GM19193 (cell line): ENCODE measurements around the gene BIN1.

ENCODE experiments used
- POLR2A ChIP-seq: IDR thresholded peaks from 4 replicates; pipeline ENCODE4 v1.6.1; 2011; ENCODE audit not compliant: insufficient read depth, insufficient read length; ENCODE audit errors: extremely low read depth

Gene BIN1

DNA sequence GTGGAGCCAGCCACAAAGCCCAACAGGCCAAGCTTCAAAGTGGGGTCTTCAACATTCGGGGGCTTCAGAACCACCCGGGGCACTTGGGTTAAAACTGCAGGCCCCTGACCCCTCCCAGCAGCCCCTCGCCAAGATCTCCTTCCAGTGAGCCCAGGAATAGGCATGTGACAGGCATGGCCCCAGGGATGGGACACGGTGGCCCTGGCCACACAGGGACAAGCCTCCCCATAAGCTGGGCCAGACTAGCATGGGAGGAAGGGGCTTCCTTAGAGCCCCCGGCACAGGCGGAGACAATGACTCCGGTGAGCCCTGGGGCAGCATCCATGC, 52.4 kb downstream of the BIN1 start:
- TF ChIP-seq POLR2A, result no peak

DNA sequence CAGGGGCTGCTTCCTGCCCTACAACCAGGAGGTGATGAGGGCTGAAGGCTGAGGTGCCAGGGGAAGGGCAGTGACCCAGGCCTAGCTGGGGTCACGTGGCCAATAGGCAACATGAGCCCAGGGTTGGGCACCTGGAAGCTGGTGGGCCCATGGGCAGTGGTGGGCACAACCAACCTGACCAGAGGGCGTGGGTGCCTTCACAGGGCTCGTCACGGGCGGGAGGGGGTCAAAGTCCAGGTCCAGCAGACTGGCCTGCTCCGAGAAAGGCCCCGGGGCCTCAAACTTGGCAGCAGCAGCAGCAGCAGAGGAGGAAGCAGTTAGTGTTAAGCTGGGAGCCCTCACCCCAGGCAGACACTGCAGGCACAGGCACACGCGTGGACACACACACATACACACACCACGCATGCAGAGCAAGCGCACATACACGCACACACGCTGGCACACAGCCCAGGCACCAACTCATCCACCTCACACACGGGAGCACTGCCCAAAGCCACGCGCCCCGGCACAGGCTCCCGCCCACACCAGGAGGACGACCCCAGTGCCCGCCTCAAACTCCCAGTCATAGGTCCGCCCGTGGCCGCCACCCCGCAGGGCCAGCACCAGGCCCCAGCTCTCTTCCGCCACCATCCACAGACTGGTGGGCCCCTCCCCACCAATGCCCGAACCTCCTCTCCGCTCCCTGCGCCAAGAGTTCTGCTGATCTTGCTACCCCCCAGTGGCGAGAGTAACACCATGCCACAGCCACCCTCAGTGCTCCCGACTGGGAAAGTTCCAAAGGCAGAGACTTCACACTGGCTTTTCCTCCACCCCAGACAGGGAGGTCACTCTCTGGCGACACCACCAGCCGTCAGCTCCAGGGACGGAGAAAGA, 53.0 kb downstream of the BIN1 start:
- no peak for TF ChIP-seq POLR2A

DNA sequence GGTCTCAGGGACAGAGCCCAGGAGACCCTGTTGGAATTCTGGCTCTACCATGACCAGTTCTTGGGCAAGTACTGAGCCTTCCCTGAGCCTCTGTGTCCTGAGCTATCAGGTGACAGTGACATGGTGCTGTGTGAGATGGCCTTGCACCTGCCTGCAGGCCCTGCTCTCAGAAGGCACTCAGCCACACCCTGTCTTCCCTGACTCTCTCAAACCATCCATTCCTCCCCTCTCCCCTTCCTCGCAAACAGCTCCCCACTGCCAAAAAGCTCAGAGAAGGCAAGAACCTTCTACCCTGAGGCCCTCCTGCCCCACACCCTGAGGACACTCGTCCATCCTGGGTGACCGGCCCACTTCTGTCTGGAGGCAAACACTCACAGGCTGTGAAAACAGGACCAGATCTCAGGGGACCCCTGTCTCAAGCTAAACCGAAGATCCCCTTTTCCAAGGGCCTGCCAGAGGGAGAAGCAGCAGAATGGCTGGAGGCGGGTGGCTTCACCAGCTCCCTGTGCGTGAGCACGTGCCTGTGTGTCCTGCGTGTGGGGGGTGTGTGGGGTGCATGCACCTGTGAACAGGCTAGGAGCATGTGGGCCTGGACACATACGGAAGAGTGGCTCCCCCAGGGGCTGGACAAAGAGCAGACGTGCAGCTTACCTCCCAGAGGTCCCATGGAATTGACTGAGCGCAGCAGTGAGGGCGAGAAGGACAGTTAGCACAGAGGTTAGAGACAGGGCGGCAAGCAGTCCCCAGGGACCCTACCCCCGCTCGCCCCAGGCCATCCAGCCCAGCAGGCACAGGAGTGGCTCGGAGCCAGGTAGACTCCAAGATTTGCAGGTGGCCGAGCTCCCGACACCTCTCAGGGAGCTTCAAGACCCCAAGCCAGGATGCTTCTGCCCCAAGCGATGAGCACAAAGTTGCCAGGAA, 53.9 kb downstream of the BIN1 start:
- TF ChIP-seq POLR2A, result no peak

DNA sequence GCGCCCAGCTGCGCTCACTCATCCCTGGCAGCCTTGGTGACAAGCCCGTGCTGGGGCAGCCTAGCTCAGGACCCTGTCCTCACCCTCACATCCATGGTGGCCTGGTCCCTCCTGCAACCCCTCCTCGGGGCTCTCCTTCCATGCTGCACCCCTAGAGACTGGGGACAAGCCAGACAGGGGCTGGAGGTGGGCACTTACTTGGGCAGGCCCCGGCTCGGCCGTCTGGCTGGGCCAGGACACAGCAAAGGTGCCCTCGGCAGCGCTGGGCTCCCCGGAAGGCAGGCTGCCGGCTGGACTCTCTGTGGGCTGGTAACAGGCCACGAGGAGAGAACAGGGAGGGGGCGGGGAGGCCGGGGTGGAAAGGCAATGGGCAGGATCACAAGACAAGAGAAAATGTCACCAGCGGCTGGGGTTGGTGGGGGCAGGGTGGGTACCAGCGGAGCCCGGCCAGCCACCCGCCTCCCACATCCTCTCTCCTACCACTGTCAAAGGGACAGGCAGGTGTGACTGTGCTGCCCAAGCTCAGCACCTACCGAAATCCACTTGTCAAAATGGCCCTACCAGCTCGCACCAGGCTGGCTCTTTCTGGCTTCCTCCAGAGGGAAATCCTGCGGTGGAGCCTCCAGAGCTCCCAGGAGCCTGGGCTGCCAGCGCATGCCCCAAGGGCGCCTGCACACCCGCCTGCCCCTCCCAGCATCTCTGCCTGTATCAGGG, 54.7 kb downstream of the BIN1 start:
- no peak for TF ChIP-seq POLR2A

DNA sequence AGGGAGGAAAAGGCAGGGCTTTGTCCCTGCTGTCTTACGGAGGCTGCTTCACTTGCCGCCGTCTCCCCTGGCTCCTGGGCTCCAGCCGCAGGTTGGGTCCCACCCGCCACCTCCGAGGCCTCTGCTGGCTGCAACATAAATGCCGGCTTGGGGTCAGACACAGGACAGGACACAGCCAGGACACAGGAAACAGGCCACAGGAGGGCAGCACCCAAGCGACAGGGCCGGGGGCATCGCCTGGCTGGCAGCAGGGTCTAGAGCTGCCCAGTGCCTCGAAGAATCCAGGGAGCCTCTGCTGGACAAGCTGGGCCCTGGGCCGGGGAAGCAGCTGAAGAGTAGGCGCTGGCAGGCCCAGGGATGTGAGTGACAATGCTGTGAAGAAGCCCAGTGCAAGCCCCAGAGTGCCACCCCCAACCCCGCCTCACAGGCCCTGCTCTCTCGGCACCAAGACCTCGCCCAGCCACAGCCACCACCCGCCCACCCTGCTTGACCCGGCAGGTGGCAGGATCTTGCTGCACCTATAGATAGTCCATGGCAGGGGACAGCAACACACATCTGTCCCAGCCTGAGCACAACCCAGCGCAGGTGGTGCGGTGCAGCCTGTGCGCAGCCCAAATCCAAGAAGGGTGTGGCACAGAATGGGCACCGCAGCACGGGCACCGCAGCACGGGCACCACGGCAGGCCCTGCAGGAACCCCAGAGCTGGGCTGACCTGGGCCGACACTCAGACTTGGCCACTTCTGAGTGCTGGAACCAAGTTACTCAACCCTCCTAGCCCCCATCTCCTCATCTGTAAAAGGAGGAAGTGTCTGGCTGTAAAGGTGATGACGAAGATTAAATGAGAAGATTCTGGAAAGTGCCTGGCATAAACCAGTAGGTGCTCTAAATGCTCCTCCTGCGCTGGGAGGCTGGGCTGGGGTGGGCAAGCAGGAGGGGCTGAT, 55.6 kb downstream of the BIN1 start:
- TF ChIP-seq POLR2A, result no peak

DNA sequence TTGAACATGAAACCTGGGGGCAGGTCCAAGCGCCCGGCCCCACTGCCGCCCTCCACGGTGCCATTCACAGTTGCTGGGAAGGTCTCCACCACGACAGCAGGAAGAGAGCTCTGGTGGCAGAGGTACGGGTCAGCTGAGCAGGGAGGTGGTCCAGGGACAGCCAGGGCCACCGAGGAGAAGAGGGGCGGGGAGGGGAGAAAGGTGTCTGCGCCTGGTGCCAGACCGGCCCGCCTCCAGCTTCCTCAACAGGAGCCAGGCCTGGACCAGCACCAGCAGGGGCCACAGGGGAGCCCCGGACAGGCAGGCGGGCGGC, 56.2 kb downstream of the BIN1 start:
- no peak for TF ChIP-seq POLR2A

DNA sequence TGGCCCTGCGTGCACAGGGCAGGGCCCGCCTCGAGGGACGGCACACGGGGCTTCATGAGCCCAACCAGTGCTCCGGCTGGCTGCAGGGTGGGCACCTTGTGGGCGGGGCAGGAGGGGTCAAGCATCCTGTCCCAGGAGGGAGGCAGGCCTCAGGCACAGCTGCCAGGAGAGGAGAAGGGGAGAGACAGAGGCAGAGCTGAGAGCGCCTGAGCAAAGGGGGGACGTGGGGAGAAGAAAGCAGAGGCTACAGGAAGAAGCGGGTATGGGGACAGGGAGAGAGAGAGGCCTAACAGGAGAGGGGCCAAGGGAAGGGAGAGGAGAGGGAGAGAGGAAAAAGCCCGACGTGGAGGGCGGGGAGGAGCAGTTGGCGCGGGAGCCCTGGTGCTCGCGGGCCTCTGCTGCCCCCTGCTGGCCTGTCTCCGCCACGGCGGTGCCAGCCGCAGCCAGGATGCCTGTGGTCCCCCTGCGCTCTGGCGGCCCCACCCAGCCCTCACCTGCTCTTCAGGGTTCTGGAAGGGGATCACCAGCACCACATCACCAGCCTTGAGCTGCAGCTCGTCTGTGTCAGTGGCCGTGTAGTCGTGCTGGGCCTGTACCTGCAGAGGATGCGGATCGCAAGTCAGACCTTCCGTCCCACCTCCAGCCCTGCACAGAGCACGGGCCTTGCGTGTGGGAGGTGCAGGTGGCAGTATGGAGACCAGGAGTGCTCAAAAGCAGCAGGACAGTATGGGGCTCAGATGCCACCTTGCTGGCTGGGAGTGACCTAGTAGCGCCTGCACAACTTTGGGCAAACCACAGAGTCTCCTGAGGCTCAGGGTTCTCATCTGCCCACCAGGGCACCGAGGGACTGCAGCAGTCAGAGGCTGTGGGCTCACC, 56.8 kb downstream of the BIN1 start:
- TF ChIP-seq POLR2A, result no peak

DNA sequence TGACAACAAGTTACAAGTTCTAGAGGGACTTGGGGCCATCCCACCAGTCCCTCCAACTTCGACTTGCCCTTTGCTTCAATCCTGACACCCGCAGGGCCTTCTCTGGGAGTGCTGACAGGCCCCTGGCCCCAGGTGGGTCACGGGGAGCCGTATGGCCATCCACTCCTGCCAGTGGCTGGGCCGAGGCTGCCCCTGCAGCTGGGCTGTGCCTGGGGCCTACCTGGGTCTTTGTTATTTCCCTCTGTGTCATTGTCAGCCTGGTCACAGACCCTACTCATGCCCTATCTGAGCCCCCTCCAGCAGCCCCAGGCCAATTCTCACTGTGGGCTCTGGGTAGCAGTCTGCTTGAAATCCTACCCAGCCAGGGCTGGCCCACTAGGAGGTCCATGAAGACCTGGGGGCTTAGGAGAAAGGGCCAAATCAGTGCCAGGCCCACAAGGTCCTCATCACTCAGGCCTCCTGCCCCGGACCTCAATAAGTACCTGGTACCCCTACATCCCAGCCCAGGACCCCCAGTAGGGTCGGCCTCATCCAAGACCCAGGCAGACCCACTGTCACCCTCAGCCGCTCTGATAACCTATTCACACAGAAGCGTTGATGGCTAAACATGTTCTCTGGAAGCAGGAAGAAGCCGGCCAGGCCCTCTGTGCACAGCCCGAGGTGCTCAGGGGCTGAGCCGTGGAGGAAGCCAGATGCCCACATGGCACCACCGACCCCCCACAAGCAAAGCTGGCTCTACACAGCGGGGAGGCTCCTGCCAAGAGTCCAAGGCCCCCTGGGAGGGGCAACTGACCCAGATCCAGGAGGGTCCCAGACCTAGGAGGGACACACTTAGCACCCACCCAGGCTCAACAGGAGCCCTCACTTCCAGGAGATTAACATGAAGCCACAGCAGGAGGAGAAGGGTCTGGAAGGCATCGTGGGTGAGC, 57.7 kb downstream of the BIN1 start:
- TF ChIP-seq POLR2A, result no peak

DNA sequence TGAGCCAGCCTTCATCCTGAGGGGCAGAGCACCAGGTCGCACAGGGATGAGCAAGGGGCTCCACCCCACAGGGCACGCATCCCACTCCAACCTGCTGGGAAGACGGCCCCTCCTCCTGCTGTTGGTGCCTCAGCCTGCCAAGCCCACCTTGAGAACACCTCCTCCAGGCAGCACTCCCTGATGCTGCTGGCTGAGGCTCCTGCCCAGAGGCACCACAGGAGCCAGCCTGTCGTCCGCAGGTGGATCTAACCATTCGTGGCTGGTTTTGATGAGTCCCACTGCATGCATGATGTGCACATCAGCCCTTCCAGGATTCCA, 58.4 kb downstream of the BIN1 start:
- no peak for TF ChIP-seq POLR2A

DNA sequence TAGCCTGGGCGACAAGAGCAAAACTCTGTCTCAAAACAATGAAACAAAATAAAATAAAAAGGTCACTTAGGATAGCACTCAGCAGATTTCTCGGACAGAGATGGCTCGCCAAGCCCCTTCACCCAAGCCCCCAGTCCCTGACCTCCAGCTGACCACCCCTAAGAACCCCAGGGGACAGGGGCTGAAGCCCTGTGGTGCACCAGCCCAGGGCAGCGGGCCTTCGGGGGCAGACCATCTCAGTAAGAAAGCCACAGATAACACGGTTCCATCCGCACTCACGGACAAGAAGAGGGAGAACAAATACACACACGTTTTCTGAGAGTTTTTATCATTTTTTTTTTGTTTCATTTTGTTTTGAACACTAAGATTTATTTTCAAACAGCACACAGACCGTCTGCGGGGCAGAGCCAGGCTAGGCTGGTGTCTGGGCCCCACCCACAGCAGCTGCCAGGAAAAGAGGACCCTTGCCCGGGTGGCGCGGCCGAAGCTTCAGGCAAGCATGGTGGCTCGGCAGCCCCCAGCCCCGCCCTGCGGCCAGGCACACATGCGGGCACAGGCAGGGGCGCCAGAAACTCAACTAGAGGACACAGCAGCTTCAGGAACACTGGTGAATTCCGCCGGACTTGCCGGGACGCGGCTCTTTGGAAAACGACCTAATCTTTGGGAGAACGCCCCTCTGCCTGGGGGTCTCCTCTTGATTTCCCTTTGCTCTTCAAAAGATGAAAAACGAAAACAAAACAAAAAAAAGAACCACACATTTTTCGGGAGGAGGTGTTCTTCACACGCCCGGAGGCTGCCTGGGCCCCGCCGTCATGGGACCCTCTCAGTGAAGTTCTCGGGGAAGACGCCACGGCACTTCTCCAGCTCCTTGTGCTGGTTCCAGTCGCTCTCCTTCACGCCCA, 59.0 kb downstream of the BIN1 start:
- no peak for TF ChIP-seq POLR2A

DNA sequence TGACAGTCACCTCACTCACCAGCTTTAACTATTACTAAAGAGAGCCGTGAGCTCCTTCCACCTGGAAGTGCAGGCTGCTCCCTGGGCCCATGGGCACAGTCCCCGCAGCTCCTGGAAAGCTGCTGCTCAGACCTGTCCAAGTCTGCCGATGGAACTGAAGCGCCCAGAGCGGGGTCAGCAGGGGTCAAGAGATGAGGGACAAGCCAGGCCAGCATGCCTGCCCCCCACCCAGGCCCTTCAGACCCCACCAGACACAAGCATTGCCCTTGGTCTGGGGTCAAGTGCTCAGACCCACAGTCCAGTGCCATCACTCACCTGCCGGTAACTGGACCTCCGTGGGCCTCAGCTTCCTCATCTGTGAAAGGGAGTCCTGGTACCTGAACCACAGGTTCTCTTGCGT, 59.9 kb downstream of the BIN1 start:
- TF ChIP-seq POLR2A, result no peak

DNA sequence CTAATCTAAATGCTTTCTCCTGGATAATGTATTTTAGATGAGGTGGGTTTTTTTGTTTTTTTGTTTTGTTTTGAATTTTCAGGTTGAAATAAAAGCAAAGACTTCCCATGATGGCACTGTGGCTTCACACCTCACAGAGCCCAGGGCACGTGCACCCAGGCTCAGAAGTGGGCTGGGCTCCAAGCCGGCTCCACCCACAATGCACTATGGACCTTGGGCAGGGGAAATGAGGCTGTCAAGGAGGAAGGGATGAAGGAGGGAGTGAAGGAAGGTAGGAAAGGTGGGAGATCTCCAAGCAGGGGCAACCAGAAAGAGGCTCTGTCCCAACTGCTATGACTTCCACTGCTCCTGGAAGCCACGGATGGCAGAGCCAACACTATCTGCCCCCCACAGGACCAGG, 60.4 kb downstream of the BIN1 start:
- TF ChIP-seq POLR2A, result no peak
